ENCODE measurements around the gene RALGAPB.
A peak's percentile ranks its signal among the peaks of the same experiment; 100 is the strongest.

RALGAPB gene

GRCh38 chr20:38615283-38615682 is 142.6 kb downstream of the RALGAPB start:
- H3K4ac ChIP-seq (ENCODE audit: low read depth in 1 of 2, low read length in 2 of 2): no peak overlapping the region
- no peak overlapping the region for H3K9ac ChIP-seq (ENCODE audit: low read length)
- no peak overlapping the region for H3K27ac ChIP-seq (ENCODE audit: low read length, poor library complexity, severe bottlenecking)
- no peak overlapping the region for H3K4me3 ChIP-seq (ENCODE audit: insufficient read depth in 1 of 2, low read depth in 1 of 2, low read length in 2 of 2)
- H3K4me1 ChIP-seq (ENCODE audit: control insufficient read depth, insufficient read depth, low read depth, low read length): peaks cover 9% of the 10 kb centered on the region
- no peaks in the 10 kb centered on the region for H3K36me3 ChIP-seq (ENCODE audit: control insufficient read depth in 1 of 2, insufficient read depth in 2 of 2, low read depth in 1 of 2, low read length in 2 of 2)
- peaks cover 0 to 71% of the 10 kb centered on the region in 2 experiments for H3K27me3 ChIP-seq (ENCODE audit: control insufficient read depth in 1 of 2, insufficient read depth in 1 of 2, low read length in 2 of 2)
- no peaks in the 10 kb centered on the region for H3K79me1 ChIP-seq (replicated peaks; ENCODE audit: low read length, poor library complexity, severe bottlenecking)
- no peak overlapping the region for H4K91ac ChIP-seq (ENCODE audit: low read length)
- H3K18ac ChIP-seq (ENCODE audit: low read depth in 1 of 2, low read length in 2 of 2): no peak overlapping the region
- no peak overlapping the region for H4K8ac ChIP-seq (ENCODE audit: low read length)
- no peak overlapping the region for H2AK5ac ChIP-seq (ENCODE audit: low read length, severe bottlenecking)
- H3K23ac ChIP-seq (ENCODE audit: low read length in 2 of 2): no peak overlapping the region
- no peak overlapping the region for H2BK5ac ChIP-seq (ENCODE audit: low read depth, low read length, poor library complexity, severe bottlenecking)
- H3K4me2 ChIP-seq (ENCODE audit: low read length, poor library complexity, severe bottlenecking): no peak overlapping the region
- H2BK12ac ChIP-seq (ENCODE audit: low read length in 2 of 2): no peak overlapping the region
- no peak overlapping the region for H3K14ac ChIP-seq (ENCODE audit: low read length in 2 of 2)
- no peak overlapping the region for H2BK15ac ChIP-seq (ENCODE audit: low read depth, poor library complexity, severe bottlenecking)
- H2BK120ac ChIP-seq (ENCODE audit: low read depth, low read length): no peak overlapping the region
- no peak overlapping the region for H2AFZ ChIP-seq (ENCODE audit: low read depth, low read length)
- whole genome bisulfite sequencing: 87% methylated on average over 11 of the region's 15 CpGs
- no peak for DNase-seq
- no peaks in the 10 kb centered on the region for H3K9me3 ChIP-seq (ENCODE audit: control insufficient read depth, low read length)

DNA sequence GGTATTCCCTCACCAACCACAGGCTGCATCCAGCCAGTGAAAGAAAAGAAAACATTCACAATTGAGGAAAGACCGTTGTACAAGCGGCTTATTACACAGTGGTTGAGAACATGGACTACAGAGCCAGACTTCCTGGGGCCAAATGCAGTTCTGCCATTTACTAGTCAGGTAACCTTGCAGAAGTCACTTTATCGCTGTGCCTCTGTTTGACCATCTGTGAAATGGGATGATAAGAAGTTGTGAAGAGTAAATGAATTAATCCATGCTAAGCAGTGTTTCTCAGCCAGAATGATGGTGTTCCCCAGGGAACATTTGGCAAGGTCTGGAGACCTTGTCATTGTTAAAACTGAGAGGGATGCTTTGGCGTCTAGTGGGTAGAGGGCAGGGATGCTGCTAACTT is 143.8 kb downstream of the RALGAPB start:
- Histone ChIP-seq H3K79me1 (replicated peaks; ENCODE audit: low read length, poor library complexity, severe bottlenecking) (no peaks in the 10 kb centered on the region), H3K27ac (ENCODE audit: low read length, poor library complexity, severe bottlenecking) (no peak overlapping the region), H3K9me3 (ENCODE audit: control insufficient read depth, low read length) (no peaks in the 10 kb centered on the region), H3K4ac (ENCODE audit: low read depth in 1 of 2, low read length in 2 of 2) (no peak overlapping the region), H4K91ac (ENCODE audit: low read length) (no peak overlapping the region), H2AFZ (ENCODE audit: low read depth, low read length) (no peak overlapping the region), H3K27me3 (ENCODE audit: control insufficient read depth in 1 of 2, insufficient read depth in 1 of 2, low read length in 2 of 2) (peaks cover 0 to 82% of the 10 kb centered on the region in 2 experiments), H3K23ac (ENCODE audit: low read length in 2 of 2) (no peak overlapping the region), H2AK5ac (ENCODE audit: low read length, severe bottlenecking) (no peak overlapping the region), H3K36me3 (ENCODE audit: control insufficient read depth in 1 of 2, insufficient read depth in 2 of 2, low read depth in 1 of 2, low read length in 2 of 2) (no peaks in the 10 kb centered on the region), H4K8ac (ENCODE audit: low read length) (no peak overlapping the region), H3K18ac (ENCODE audit: low read depth in 1 of 2, low read length in 2 of 2) (no peak overlapping the region), H3K14ac (ENCODE audit: low read length in 2 of 2) (no peak overlapping the region), H3K9ac (ENCODE audit: low read length) (no peak overlapping the region), H3K4me3 (ENCODE audit: insufficient read depth in 1 of 2, low read depth in 1 of 2, low read length in 2 of 2) (no peak overlapping the region), H3K4me2 (ENCODE audit: low read length, poor library complexity, severe bottlenecking) (no peak overlapping the region), H3K4me1 (ENCODE audit: control insufficient read depth, insufficient read depth, low read depth, low read length) (peaks cover 9% of the 10 kb centered on the region), H2BK15ac (ENCODE audit: low read depth, poor library complexity, severe bottlenecking) (no peak overlapping the region), H2BK120ac (ENCODE audit: low read depth, low read length) (no peak overlapping the region), H2BK5ac (ENCODE audit: low read depth, low read length, poor library complexity, severe bottlenecking) (no peak overlapping the region), H2BK12ac (ENCODE audit: low read length in 2 of 2) (no peak overlapping the region)
- 94% methylated on average over 4 of the region's 4 CpGs for WGBS
- no peak for DNase-seq

GRCh38 chr20:38617011-38617829 is 144.6 kb downstream of the RALGAPB start:
- 64% methylated on average over 16 of the region's 16 CpGs for WGBS
- Histone ChIP-seq H3K4me1 (ENCODE audit: control insufficient read depth, insufficient read depth, low read depth, low read length) (peaks cover 10% of the 10 kb centered on the region), H4K91ac (ENCODE audit: low read length) (no peak overlapping the region), H2BK12ac (ENCODE audit: low read length in 2 of 2) (no peak overlapping the region), H3K9ac (ENCODE audit: low read length) (no peak overlapping the region), H2BK120ac (ENCODE audit: low read depth, low read length) (no peak overlapping the region), H3K9me3 (ENCODE audit: control insufficient read depth, low read length) (no peaks in the 10 kb centered on the region), H2BK5ac (ENCODE audit: low read depth, low read length, poor library complexity, severe bottlenecking) (peak overlapping the region; percentile 71), H4K8ac (ENCODE audit: low read length) (no peak overlapping the region), H3K23ac (ENCODE audit: low read length in 2 of 2) (no peak overlapping the region), H3K4ac (ENCODE audit: low read depth in 1 of 2, low read length in 2 of 2) (no peak overlapping the region), H3K4me2 (ENCODE audit: low read length, poor library complexity, severe bottlenecking) (no peak overlapping the region), H2BK15ac (ENCODE audit: low read depth, poor library complexity, severe bottlenecking) (no peak overlapping the region), H3K27me3 (ENCODE audit: control insufficient read depth in 1 of 2, insufficient read depth in 1 of 2, low read length in 2 of 2) (peaks cover 0 to 86% of the 10 kb centered on the region in 2 experiments), H2AK5ac (ENCODE audit: low read length, severe bottlenecking) (peak overlapping the region; percentile 28), H3K27ac (ENCODE audit: low read length, poor library complexity, severe bottlenecking) (peak overlapping the region; percentile 84), H3K14ac (ENCODE audit: low read length in 2 of 2) (no peak overlapping the region), H3K4me3 (ENCODE audit: insufficient read depth in 1 of 2, low read depth in 1 of 2, low read length in 2 of 2) (no peak overlapping the region), H2AFZ (ENCODE audit: low read depth, low read length) (no peak overlapping the region), H3K36me3 (ENCODE audit: control insufficient read depth in 1 of 2, insufficient read depth in 2 of 2, low read depth in 1 of 2, low read length in 2 of 2) (no peaks in the 10 kb centered on the region), H3K18ac (ENCODE audit: low read depth in 1 of 2, low read length in 2 of 2) (no peak overlapping the region), H3K79me1 (replicated peaks; ENCODE audit: low read length, poor library complexity, severe bottlenecking) (no peaks in the 10 kb centered on the region)
- DNase-seq: peak; percentile 8

- peaks cover 14% of the 10 kb centered on the region for H3K4me1 ChIP-seq (ENCODE audit: control insufficient read depth, insufficient read depth, low read depth, low read length)
- no peaks in the 10 kb centered on the region for H3K36me3 ChIP-seq (ENCODE audit: control insufficient read depth in 1 of 2, insufficient read depth in 2 of 2, low read depth in 1 of 2, low read length in 2 of 2)
- H4K91ac ChIP-seq (ENCODE audit: low read length): no peak overlapping the region
- H3K27ac ChIP-seq (ENCODE audit: low read length, poor library complexity, severe bottlenecking): peak overlapping the region; percentile 84
- WGBS: 93% methylated on average over 4 of the region's 4 CpGs
- DNase-seq: no peak
- H2BK5ac ChIP-seq (ENCODE audit: low read depth, low read length, poor library complexity, severe bottlenecking): no peak overlapping the region
- H2AK5ac ChIP-seq (ENCODE audit: low read length, severe bottlenecking): no peak overlapping the region
- no peaks in the 10 kb centered on the region for H3K79me1 ChIP-seq (replicated peaks; ENCODE audit: low read length, poor library complexity, severe bottlenecking)
- no peak overlapping the region for H4K8ac ChIP-seq (ENCODE audit: low read length)
- no peak overlapping the region for H2BK15ac ChIP-seq (ENCODE audit: low read depth, poor library complexity, severe bottlenecking)
- H2AFZ ChIP-seq (ENCODE audit: low read depth, low read length): no peak overlapping the region
- H2BK12ac ChIP-seq (ENCODE audit: low read length in 2 of 2): no peak overlapping the region
- H3K9ac ChIP-seq (ENCODE audit: low read length): no peak overlapping the region
- H2BK120ac ChIP-seq (ENCODE audit: low read depth, low read length): no peak overlapping the region
- H3K27me3 ChIP-seq (ENCODE audit: control insufficient read depth in 1 of 2, insufficient read depth in 1 of 2, low read length in 2 of 2): peaks cover 0 to 86% of the 10 kb centered on the region in 2 experiments
- H3K18ac ChIP-seq (ENCODE audit: low read depth in 1 of 2, low read length in 2 of 2): no peak overlapping the region
- H3K4me2 ChIP-seq (ENCODE audit: low read length, poor library complexity, severe bottlenecking): no peak overlapping the region
- no peaks in the 10 kb centered on the region for H3K9me3 ChIP-seq (ENCODE audit: control insufficient read depth, low read length)
- no peak overlapping the region for H3K4me3 ChIP-seq (ENCODE audit: insufficient read depth in 1 of 2, low read depth in 1 of 2, low read length in 2 of 2)
- no peak overlapping the region for H3K23ac ChIP-seq (ENCODE audit: low read length in 2 of 2)
- H3K14ac ChIP-seq (ENCODE audit: low read length in 2 of 2): no peak overlapping the region
- no peak overlapping the region for H3K4ac ChIP-seq (ENCODE audit: low read depth in 1 of 2, low read length in 2 of 2)
Observed at GRCh38 chr20:38617830-38618196, 145.2 kb downstream of the RALGAPB start.
